Measurements from ENCODE around the gene RRAS2.

DNA sequence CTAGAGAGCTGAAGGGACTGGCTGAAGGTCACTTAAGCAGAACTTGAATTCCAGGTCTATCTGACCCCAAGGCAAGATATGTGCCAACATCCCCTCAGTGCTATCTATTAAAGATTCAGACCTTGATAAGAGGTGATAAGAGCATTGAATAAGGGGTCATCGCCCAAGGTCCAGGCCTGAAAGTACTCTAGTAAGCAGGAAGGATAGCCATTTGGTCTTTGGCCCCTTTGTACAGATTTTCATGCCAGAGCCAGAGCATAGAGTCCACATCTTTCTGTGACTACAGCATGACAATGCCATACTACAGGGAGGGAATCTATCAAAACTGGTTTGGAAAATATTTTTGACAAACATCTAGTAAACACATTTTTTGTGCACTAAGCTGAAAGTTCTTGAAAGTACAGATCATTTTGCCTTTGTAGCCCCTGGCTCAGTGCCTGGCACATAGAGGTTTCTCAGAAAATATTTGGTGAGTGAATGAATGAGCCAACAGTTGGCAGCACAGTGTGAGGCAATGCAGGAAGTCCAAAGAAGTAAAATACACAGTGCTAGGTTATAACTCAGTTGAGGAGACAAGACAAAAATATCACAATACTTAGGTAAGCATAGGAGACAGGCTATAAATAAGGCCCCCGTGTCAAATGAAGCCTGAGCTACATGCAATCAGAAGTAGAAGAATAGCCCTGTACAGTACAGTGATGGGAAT is 15.1 kb upstream of the RRAS2 start:
- TF ChIP-seq EZH2 (IDR thresholded peaks at IDR 0.05) (no peak), POLR2AphosphoS5 (IDR thresholded peaks at IDR 0.05; ENCODE audit: borderline replicate concordance, low read depth, low read length) (no peak)

All from SK-N-MC (cell line).